ENCODE data around the gene SPRR4. TPM values are rescaled to one million over a fixed set of nuclear protein-coding genes. Genes with fewer than 3 reads are reported as not detected.

The SPRR4 gene
- total and polyA plus RNA-seq, 9 of the 15 experiments (the other 6 are each of a cell fraction or from before 2014, with no cell fraction given), result not detected

GRCh38 chr1:152995842-152996241, 25.4 kb downstream of the SPRR4 start:
- Histone ChIP-seq H3K4me1 (replicated peaks in 1 of 2; ENCODE audit: control insufficient read depth in 2 of 2, insufficient read depth in 2 of 2, low read length in 2 of 2) (no peaks in the 10 kb centered on the region), H3K9me1 (ENCODE audit: control insufficient read depth, insufficient read depth, low read length) (no peaks in the 10 kb centered on the region), H3K36me3 (ENCODE audit: control insufficient read depth, insufficient read depth, low read length) (no peaks in the 10 kb centered on the region), H3K27me3 (ENCODE audit: control insufficient read depth in 2 of 2, insufficient read depth in 2 of 2, low read length in 2 of 2) (peaks cover 0 to 14% of the 10 kb centered on the region in 2 experiments; a peak in 1 of 5 replicates), H3K27ac (ENCODE audit: extremely low read depth, low read depth, low read length) (no peak overlapping the region), H3K9ac (ENCODE audit: insufficient read depth in 1 of 2, low read depth in 2 of 2, low read length in 2 of 2) (no peak overlapping the region), H3K9me3 (replicated peaks; ENCODE audit: control insufficient read depth, insufficient read depth, low read depth, low read length) (no peaks in the 10 kb centered on the region), H3K79me2 (ENCODE audit: control insufficient read depth, insufficient read depth, low read length) (no peaks in the 10 kb centered on the region), H2AFZ (ENCODE audit: low read depth, low read length) (no peak overlapping the region), H4K20me1 (replicated peaks; ENCODE audit: control insufficient read depth, insufficient read depth, low read length) (no peaks in the 10 kb centered on the region), H3K4me3 (no peak overlapping the region), H3K4me2 (ENCODE audit: insufficient read depth, low read length) (no peak overlapping the region)
- no peak for DNase-seq (ENCODE audit: extremely low read depth in 1 of 4, low spot score in 3 of 4)
- TF ChIP-seq ZKSCAN1 (IDR thresholded peaks at IDR 0.05; ENCODE audit: low read depth, low read length) (no peak), ZBTB43 (CRISPR knock-in tag; IDR thresholded peaks at IDR 0.05) (no peak), ZNF316 (IDR thresholded peaks at IDR 0.05) (peak; percentile 48; the same call in 1 of the 2 replicates), ZBTB9 (CRISPR knock-in tag; IDR thresholded peaks at IDR 0.05) (no peak)
- ChIA-PET CTCF (ENCODE audit: low intra/inter-chr PET ratio) (no interaction called here), POLR2A (no interaction called here)
- ATAC-seq, result no peak
- WGBS (ENCODE audit: insufficient coverage, low coverage, missing lambda C conversion rate), result 0% methylated on average over 1 of the region's 1 CpG
- in situ Hi-C loops (cut with MboI) (no loop called here), intact Hi-C loops (cut with micrococcal nuclease) (no loop called here)
- no TSS peak for BruUV-seq (replicated peaks)
- no peak for FAIRE-seq
